ENCODE data around the gene TSEN2.
A peak's percentile ranks its signal among the peaks of the same experiment; 100 is the strongest.
"Not testable (repeated sequence)": the region's sequence is repeated elsewhere in the genome, so short reads cannot be mapped to it uniquely, and the experiment has no call there.

Gene TSEN2

DNA sequence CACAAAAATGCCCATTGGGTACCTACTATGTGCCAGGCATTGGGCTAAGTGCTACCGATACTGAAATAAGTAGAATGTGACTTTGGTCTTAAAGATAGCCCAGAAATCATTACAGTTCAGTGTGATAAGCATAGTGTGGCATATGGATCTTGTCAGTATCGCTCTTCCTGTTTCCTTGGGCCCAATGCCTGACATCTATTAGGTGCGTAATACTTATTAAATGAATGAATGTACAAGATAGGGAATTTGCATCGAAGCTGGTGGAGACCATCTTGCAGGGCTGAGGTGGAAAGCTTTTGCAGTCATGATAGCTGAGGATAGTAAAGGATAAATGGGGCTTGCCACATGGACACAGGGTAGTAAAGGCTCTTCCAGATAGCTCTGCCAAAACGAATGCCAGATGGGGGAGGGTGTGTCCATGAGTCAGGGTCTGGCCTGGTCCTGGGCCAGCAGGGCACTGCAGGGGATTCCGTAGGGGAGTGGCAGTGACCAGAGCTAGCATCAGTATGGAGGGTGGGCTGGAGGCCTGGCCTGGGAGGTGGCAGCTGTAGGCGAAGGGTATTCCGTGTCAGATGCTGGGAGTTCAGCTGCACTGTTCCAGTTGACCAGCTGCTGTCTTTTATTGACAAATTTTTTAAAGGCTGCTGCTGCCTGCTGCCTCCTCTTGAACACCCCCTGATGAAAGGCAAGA is 23.5 kb downstream of the TSEN2 start:
- no peak for DNase-seq

GRCh38 chr3:12508291-12508700 is 24.0 kb downstream of the TSEN2 start:
- DNase-seq = no peak

DNA sequence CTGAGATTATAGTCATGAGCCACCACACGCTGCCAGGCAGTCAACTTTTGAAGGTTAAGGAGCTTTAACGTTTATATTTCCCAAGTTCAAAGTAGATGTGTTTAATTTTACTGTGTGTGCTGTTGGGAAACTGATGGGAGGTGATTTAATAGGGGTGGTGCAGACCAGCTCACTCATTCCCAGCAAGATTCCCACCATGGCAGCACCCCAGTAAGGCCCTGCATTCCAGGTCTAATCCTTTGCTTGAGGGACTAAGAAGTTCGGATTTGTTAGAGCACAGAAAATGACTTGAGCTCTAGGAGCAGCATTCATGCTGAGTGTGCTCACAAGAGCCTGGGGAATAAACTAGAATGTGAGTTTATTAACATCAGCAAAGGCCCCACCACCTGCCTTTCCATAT is 25.2 kb downstream of the TSEN2 start:
- DNase-seq = no peak

GRCh38 chr3:12512534-12513118 is 28.3 kb downstream of the TSEN2 start:
- DNase-seq = no peak

DNA sequence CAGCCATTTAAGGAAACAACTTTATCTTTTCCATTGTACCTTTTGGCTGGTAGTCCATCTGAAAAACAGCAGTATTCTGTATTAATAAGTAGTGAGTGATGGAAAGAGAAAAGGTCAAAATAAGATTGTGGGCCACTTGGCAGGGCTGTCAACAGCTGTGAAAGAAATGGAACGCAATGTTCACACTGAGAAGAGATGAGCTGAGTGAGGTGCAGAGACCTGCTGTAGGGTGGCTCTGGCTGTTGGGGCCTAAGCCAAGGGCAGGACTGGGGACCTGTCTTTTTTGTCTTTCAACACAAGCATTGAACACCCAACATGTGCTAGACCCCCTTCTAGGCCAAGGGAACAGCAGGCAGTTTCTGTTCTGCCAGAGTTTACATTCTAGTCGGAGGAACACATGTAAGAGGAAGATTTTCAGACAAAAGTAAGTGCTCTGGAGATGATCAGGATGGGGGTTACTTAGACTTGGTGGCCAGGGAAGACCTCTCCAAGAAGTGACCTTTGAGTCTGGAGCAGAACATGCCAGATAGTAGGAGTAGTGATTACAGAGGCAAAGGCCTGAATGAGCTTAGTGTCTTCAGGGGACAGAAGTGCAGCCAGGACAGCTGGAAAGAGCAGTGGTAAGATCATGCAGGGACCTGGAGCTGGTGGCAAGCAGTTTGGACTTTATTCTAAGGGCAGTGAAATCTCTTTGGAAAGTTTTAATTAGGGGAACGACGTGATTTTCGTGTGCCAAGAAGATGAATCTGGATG is 29.6 kb downstream of the TSEN2 start:
- no peak for DNase-seq

DNA sequence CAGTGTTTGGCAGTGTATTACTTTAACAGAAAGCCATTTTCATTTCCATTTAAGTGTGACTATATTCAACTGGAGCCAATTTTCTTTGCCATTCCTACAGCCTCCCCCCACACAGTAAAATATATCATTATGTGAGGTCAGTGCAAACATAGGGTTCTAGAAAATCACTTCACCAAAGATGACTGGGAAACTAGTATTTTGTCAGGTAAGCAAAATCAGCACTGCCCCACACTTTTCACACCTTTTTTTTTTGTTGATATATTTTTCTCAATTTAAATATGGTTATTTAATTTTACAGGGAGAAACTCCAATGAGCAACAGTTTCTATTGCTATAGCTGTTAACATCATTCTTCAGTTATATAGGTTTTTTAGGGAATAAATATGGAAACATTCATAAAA is 31.4 kb downstream of the TSEN2 start:
- no peak for DNase-seq

DNA sequence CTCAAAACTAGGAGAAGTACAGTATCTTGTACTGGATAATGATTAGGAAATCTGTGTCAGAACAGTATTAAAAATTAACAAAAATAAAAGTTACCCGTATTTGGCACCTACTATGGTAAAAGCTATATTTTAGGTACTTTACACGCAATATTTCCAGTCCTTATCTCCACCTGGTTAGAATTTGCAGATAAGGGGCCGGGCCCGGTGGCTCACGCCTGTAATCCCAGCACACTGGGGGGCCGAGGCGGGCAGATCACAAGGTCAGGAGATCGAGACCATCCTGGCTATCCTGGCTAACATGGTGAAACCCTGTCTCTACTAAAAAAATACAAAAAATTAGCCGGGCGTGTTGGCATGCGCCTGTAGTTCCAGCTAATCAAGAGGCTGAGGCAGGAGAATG is 32.6 kb downstream of the TSEN2 start:
- DNase-seq = no peak

GRCh38 chr3:12518261-12519028 is 34.2 kb downstream of the TSEN2 start:
- DNase-seq = no peak

DNA sequence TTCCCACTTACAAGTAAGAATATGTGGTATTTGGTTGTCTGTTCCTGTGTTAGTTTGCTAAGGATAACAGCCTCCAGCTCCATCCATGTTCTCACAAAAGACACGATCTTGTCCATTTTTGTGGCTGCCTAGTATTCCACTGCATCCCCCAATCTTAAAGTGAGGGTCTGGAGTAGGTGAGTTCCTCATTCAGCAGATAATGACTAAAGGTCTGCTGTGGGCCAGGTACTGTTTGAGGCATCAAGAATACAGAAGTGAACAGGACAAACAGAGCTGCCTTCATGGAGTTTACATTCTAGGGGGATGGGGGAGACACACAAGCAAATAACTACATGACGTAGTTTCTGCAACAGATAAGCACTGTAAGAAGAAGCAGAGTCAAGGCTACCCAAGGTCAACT is 36.7 kb downstream of the TSEN2 start:
- DNase-seq = no peak

DNA sequence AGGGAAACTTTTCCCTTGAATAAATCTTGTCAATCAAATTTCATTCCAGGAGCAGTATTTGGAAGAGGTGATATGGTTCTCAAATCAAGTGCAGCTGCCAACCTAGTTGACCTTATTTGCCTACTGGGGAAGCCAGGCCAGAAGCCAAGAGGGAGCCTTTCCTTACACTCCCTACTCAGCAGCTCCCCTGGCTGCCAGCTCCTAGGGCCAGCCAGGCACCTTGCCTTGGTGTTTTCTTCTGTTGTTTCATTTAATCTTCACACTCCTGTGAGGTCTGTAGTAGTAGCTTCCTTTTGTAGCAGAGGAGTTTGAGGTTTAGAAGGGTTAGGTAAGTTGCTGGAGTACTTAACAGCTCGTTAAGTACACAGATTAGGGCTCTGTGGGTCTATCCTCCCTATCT is 38.4 kb downstream of the TSEN2 start:
- no peak for DNase-seq

DNA sequence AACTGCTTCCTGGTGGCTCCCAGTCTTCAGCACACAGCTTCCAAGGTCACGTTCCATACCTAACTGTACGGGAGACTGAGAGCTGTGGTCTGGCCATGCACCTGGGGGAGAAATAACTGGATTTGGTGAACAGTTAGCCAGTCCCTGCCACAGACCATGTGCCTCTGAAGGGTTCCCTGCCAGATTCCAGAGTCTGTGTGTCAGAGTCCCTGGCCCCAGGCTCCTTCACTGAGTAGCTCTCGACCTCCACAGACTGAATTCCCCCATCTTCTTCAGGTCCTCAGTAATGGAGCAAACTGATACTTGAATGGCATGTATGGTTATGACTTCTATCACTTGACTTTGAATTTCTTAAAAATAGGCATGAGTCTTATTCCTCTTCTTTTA is 43.5 kb downstream of the TSEN2 start:
- DNase-seq = no peak

- DNase-seq = no peak
These were observed 47.9 kb downstream of the TSEN2 start for GRCh38 chr3:12532182-12532581.

- no peak for DNase-seq
These were observed 52.1 kb downstream of the TSEN2 start for GRCh38 chr3:12536423-12536822.

DNA sequence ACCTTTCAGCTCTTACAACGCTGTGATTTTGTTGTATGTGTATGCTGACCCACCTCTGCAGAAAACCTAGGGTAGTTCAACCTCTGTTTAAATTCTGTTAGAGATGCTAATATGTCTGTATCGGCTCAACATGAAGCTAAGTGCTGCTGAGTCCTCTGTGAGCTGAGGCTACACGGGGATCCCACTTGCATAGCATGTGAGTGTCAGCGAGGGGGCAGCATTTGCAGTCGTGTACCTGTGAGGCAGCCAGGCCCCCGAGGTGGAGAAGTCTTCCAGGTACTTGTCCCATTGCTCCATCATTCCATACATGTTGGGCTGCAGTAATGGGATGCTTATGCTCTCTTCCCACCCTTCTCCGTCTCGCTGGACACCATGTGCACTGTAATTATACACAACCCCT is 57.3 kb downstream of the TSEN2 start:
- no peak for DNase-seq

DNA sequence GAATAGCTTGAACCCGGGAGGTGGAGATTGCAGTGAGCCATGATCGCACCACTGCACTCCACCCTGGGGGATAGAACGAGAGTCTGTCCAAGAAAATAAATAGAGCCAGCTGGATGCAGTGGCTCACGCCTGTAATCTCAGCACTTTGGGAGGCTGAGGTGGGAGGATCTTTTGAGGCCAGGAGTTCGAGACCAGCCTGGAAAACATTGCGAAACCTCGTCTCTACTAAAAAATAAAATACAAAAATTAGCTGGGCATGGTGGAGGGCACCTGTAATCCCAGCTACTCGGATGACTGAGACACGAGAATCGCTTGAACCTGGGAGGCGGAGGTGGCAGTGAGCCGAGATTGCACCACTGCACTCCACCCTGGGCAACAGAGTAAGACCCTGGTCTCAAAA is 59.2 kb downstream of the TSEN2 start:
- not testable (repeated sequence) for DNase-seq

GRCh38 chr3:12544652-12545472 is 60.6 kb downstream of the TSEN2 start:
- DNase-seq = no peak

GRCh38 chr3:12545473-12545791 is 61.2 kb downstream of the TSEN2 start, which contains the start of gene MKRN2OS:
TSS of gene MKRN2OS (minus strand) at chr3:12545499. CDS start at chr3:12545464, 35 bp downstream.
- no peak for DNase-seq

GRCh38 chr3:12549971-12550760 is 65.9 kb downstream of the TSEN2 start:
- no peak for DNase-seq

DNA sequence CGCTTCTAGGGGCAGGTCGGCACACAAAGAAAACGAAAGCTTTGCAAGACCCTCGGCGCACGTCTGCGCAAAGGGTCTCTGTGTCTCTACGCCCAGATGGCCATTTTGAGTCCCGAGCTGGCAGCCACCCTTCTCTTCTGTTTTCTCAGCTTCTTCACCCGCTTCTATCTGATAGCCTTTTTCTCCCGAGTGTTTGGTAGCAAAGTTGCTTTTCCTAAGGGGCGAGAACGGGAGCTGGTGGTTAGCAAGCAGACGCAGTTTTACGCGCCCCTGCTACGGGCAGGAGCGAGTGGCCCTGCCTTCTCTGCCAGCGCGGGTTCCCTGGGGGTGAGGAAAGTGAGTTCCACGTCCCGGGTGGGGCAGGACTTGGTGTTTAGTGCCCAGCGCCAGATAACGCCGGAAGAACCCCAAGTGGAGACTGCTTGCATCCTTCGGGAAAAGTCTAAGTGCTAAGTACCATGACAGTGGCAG is 69.7 kb downstream of the TSEN2 start:
- DNase-seq = peak; percentile 30 to 35

DNA sequence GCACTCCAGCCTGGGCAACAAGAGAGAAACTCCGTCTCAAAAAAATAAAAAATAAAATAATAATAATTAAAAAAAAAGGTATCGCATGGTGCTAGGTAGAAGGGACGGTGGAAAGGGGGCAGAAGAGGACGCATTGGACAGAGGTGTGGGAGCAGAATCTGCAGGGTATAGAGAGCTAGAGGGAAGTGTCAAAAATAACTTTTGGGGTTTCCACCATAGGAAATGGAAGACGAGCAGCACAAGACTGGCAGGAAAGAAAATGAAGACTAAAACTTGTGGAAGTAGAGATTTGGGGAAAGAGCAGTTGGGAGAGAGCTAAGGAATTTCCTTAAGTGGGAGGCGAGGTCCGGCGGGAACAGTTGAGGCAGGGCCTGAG is 72.0 kb downstream of the TSEN2 start:
- no peak for DNase-seq

GRCh38 chr3:12556690-12557472 is 72.6 kb downstream of the TSEN2 start, which contains the start of gene MKRN2:
TSS of gene MKRN2 (plus strand) at chr3:12557087. CDS start at chr3:12557151, 64 bp downstream.
- DNase-seq = peak; percentile 51 to 85
